ENCODE measurements around the gene PLPP2. TPM values are rescaled to one million over a fixed set of nuclear protein-coding genes. Genes with fewer than 3 reads are reported as not detected.

PLPP2 gene
- total RNA-seq = 0.62 TPM

- no peak for DNase-seq
These were observed at the start of gene PLPP2 for GRCh38 chr19:291006-291521. Gene PLPP2, minus strand, starts transcription at chr19:291403. Its CDS starts 67 bp downstream, at chr19:291336.

- DNase-seq = no peak
These were observed 49.6 kb upstream of the PLPP2 start for GRCh38 chr19:340620-341385.

GRCh38 chr19:339262-339887 lies 48.2 kb upstream of the PLPP2 start:
- DNase-seq = no peak

GRCh38 chr19:338421-338820 lies 47.2 kb upstream of the PLPP2 start:
- DNase-seq = no peak

- no peak for DNase-seq
These were observed 44.9 kb upstream of the PLPP2 start for GRCh38 chr19:336067-336614.

- DNase-seq = no peak
These were observed 44.4 kb upstream of the PLPP2 start for GRCh38 chr19:335486-336066.

- no peak for DNase-seq
These were observed 43.9 kb upstream of the PLPP2 start for GRCh38 chr19:335072-335471.

- no peak for DNase-seq
These were observed 43.3 kb upstream of the PLPP2 start for GRCh38 chr19:334296-335071.

GRCh38 chr19:330503-330902 lies 39.3 kb upstream of the PLPP2 start:
- DNase-seq = no peak

- no peak for DNase-seq
These were observed 38.7 kb upstream of the PLPP2 start for GRCh38 chr19:329876-330275.

GRCh38 chr19:328025-328505 lies 36.9 kb upstream of the PLPP2 start:
- DNase-seq = no peak

- no peak for DNase-seq
These were observed 36.3 kb upstream of the PLPP2 start for GRCh38 chr19:327291-328024.

GRCh38 chr19:326871-327270 lies 35.7 kb upstream of the PLPP2 start:
- DNase-seq = no peak

- DNase-seq = no peak
These were observed 34.8 kb upstream of the PLPP2 start for GRCh38 chr19:325937-326565.

- DNase-seq = no peak
These were observed 34.2 kb upstream of the PLPP2 start for GRCh38 chr19:325173-325936.

GRCh38 chr19:324716-325115 lies 33.5 kb upstream of the PLPP2 start:
- DNase-seq = no peak

- no peak for DNase-seq
These were observed 31.4 kb upstream of the PLPP2 start for GRCh38 chr19:322616-323015.

GRCh38 chr19:318509-318774 lies 27.2 kb upstream of the PLPP2 start:
- no peak for DNase-seq

GRCh38 chr19:317710-318508 lies 26.7 kb upstream of the PLPP2 start:
- no peak for DNase-seq

- DNase-seq = no peak
These were observed 24.6 kb upstream of the PLPP2 start for GRCh38 chr19:315811-316210.

All from occipital lobe (tissue), 2 donors.